ENCODE results near the gene SSR4.

Gene SSR4

DNA sequence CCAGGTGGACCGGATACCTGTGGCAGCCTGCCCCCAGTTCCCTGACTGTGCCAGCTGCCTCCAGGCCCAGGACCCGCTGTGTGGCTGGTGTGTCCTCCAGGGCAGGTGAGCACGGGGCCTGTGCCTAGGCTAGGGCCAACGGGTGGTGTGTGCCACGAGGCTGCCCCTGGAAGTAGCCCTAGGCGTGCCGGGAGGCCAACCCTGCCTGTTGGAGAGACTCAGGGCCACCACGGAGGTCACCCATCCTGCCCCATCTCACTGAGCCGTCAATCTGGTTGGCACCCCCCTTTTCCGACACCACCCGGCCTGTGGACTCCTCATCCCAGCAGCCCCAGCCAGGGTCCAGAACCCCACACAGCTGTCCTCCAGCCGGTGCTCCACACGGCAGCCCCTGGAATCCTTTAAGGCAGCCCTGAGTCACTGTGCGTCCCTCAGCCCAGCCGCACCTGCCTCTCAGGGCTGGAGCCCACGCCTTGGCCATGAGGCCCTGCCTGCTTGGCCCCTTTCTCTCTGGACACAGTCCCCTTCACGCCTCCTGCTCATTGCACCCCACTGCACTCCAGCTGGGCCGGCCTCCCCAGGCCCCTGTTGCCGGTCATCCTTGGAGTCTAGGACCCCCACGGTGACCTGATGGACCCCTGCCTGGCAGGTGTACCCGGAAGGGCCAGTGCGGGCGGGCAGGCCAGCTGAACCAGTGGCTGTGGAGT lies 25.2 kb upstream of the SSR4 start:
- DNase-seq (ENCODE audit: low read depth) = no peak

DNA sequence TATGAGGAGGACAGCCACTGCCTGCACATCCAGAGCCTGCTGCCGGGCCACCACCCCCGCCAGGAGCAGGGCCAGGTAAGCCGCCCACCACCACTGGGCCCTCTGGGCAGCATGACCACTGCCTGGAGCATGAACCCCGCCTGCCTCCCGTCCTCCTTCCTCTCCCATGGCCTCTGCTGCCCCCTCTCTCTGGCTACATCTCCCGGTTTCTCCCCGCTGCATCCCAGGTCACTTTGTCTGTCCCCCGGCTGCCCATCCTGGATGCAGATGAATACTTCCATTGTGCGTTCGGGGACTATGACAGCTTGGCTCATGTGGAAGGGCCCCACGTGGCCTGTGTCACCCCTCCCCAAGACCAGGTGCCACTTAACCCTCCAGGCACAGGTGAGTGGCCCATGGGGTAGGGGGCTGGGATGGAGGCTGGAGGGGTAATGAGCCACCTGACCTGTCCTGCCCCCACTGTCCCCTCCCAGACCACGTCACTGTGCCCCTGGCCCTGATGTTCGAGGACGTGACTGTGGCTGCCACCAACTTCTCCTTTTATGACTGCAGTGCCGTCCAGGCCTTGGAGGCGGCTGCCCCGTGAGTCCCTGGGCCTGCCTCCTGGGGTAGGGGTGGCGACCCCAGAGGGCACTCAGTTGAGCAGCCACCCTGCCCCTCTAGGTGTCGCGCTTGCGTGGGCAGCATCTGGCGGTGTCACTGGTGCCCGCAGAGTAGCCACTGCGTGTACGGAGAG lies 24.4 kb upstream of the SSR4 start:
- DNase-seq (ENCODE audit: low read depth) = no peak

DNA sequence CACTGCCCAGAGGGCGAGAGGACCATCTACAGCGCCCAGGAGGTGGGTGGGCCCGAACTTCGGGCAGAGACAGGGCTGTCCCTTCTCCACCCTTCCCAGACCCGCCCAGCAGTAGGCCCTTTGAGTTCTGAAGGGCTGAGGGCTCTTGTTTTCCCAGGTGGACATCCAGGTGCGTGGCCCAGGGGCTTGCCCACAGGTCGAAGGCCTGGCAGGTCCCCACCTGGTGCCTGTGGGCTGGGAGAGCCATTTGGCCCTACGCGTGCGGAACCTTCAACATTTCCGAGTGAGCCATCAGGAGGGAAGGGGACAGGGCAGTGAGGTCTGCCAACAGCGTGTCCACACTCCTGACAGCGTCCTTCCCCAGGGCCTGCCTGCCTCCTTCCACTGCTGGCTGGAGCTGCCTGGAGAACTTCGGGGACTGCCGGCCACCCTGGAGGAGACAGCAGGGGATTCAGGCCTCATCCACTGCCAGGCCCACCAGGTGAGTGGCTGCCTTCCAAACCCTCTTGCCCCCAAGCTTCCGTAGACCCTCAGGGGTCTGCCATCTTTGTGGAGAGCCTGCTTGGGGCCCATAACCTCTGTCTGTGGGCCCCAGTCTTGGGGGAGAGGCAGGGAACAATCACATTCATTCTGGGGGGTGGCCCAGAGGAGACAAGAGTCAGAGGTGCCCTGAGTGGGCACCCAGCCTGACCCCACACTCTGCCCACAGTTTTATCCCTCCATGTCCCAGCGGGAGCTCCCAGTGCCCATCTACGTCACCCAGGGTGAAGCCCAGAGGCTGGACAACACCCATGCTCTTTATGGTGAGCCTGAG lies 23.7 kb upstream of the SSR4 start:
- DNase-seq (ENCODE audit: low read depth) = no peak

DNA sequence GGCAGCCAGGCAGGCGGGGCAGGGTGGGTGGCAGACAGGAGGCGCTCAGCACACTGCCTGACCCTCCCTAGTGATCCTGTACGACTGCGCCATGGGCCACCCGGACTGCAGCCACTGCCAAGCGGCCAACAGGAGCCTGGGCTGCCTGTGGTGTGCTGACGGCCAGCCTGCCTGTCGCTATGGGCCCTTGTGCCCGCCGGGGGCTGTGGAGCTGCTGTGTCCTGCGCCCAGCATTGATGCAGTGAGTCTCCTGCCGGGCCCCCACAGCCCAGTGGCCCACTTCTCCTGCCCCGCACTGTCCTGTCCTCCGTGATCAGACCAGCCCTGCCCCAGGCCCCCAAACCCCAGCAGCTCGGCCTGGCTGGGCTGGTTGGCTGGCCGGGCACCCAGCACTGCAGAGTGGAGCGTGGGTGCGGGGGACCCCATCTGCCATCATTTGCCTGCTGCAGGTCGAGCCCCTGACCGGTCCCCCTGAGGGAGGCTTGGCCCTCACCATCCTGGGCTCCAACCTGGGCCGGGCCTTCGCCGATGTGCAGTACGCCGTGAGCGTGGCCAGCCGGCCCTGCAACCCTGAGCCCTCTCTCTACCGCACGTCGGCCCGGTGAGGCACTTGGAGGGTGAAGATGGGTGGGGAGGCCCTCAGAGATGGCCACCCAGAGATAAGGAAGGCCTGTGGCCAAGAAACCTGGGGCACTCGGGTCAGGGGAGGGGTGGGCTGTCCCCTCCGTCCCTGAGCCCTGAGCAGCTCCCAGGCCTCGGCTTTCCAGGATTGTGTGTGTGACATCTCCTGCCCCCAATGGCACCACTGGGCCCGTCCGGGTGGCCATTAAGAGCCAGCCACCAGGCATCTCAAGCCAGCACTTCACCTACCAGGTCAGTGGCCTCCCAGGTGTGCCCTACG lies 22.8 kb upstream of the SSR4 start:
- no peak for DNase-seq (ENCODE audit: low read depth)

DNA sequence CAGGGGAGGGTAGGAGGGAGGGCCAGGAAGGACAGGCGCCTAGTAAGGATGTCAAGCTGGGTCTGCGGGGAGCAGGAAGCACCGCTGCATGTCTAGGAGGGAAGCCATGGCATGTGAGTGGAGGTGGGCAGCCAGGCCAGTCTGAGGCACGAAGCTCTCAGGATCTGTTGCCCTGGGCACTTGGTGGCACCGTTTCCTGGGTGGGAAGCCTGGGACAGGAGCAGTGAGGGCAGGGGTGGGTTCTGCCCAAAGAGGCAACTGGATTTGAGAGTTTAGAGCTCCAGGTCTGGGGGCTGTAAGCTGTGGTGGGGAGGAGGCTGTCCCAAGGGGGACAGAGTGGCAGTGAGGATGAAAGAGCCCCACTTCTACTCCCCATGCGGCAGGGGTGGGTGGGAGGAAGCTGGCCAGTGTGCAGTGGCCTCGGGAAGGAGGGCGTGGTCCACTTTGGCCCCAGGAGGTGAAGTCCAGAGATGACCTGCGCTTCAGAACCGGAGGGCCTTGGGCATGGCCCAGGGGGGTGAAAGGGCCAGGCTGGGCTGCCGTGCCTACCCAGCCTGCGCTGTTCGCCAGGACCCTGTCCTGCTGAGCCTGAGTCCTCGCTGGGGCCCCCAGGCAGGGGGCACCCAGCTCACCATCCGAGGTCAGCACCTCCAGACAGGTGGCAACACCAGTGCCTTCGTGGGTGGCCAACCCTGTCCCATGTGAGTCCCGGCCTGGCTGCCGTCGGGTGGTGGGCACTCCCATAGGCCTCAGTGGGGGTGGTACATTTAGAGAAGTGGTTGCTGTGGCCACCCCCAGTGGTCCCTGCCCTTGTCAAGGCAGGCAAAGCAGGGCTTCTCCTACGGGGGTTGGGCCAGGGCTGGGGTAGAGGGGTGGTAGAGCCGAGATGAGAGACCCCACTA lies 21.9 kb upstream of the SSR4 start:
- DNase-seq (ENCODE audit: low read depth) = no peak

DNA sequence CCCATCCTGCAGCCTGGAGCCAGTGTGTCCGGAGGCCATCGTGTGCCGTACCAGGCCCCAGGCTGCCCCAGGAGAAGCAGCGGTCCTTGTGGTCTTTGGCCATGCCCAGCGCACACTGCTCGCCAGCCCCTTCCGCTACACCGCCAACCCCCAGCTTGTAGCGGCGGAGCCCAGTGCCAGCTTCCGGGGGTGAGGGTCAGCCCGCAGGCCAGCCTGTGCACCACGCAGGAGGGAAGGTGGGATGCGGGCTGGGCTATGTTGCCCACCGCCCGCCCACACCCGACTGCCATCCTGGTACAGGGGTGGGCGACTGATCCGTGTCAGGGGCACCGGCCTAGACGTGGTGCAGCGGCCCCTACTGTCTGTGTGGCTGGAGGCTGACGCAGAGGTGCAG lies 21.3 kb upstream of the SSR4 start:
- DNase-seq (ENCODE audit: low read depth) = no peak

DNA sequence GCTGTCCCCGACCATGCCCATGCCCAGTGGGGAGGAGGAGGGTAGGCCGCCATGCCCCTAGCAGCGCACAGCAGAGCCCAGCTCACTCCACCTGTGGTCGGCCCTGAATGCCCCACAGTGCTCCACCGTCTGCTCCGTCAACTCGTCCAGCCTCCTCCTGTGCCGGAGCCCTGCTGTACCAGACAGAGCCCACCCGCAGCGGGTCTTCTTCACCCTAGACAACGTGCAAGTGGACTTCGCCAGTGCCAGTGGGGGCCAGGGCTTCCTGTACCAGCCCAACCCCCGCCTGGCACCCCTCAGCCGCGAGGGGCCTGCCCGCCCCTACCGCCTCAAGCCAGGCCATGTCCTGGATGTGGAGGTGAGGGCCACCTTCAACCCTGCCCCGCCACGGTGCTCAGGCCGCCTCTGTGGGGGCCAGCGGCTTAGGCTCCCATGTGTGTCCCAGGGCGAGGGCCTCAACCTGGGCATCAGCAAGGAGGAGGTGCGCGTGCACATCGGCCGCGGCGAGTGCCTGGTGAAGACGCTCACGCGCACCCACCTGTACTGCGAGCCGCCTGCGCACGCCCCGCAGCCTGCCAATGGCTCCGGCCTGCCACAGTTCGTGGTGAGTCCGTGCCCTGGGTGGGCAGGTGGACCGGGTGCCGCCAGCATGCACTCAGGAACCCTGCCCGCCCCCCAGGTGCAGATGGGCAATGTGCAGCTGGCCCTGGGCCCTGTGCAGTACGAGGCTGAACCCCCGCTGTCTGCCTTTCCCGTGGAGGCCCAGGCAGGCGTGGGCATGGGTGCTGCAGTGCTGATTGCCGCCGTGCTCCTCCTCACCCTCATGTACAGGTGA lies 20.5 kb upstream of the SSR4 start:
- no peak for DNase-seq (ENCODE audit: low read depth)

DNA sequence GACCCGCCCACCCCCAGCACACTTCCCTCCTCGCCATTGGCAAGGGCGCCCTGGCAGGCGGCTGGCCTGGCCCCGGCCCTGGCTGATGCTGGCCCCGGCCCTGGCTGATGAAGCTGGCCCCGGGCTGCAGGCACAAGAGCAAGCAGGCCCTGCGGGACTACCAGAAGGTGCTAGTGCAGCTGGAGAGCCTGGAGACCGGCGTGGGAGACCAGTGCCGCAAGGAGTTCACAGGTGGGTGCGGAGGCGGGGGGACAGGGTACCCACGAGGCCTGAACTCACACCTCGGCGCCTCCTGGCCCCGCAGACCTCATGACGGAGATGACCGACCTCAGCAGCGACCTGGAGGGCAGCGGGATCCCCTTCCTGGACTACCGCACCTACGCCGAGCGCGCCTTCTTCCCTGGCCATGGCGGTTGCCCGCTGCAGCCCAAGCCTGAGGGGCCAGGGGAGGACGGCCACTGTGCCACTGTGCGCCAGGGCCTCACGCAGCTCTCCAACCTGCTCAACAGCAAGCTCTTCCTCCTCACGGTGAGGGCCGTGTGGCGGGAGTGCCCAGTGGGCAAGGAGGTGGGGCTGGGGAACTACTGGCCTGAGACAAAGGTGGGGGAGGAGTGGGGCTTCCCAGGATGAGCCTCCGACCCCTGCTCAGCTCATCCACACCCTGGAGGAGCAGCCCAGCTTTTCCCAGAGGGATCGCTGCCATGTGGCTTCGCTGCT lies 19.7 kb upstream of the SSR4 start:
- no peak for DNase-seq (ENCODE audit: low read depth)

DNA sequence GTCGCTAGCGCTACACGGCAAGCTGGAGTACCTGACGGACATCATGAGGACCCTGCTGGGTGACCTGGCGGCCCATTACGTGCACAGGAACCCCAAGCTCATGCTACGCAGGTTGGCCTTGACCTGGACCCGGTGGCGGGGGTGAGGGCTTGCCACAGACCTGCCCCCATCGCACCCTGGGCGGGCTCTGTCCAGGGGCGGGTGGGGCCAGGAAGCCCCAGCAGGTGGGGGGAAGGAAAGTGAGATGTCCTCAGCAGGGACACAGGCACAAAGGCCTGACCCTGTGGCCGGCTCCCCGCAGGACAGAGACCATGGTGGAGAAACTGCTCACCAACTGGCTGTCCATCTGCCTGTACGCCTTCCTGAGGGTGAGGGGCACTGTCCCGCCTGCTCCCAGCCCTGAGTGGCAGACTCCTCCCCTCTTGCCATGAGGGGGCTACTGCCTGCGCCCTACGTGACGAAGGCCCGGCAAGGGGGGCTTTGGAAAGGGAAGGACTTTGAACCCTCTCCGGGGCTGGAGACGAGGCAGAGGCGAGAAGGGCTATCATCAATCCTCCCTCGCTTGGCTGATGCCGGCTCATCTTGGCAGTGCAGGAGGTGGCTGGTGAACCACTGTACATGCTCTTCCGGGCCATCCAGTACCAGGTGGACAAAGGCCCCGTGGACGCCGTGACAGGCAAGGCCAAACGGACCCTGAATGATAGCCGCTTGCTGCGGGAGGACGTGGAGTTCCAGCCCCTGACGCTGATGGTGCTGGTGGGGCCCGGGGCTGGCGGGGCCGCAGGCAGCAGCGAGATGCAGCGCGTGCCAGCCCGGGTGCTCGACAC lies 19.0 kb upstream of the SSR4 start:
- no peak for DNase-seq (ENCODE audit: low read depth)

DNA sequence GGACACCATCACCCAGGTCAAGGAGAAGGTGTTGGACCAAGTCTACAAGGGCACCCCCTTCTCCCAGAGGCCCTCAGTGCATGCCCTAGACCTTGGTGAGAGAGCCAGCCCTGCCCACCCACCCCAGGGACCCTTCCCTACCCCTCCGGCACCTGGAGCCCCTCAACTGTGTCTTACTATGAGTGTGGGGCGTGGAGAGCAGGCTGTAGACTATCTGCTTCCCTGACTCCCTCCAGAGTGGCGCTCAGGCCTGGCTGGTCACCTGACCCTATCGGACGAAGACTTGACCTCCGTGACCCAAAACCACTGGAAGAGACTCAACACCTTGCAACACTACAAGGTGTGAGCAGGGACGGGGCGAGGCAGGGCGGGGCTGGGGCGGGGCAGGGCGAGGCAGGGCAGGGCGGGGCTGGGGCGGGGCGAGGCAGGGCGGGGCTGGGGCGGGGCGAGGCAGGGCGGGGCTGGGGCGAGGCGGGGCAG lies 18.3 kb upstream of the SSR4 start:
- no peak for DNase-seq (ENCODE audit: low read depth)

DNA sequence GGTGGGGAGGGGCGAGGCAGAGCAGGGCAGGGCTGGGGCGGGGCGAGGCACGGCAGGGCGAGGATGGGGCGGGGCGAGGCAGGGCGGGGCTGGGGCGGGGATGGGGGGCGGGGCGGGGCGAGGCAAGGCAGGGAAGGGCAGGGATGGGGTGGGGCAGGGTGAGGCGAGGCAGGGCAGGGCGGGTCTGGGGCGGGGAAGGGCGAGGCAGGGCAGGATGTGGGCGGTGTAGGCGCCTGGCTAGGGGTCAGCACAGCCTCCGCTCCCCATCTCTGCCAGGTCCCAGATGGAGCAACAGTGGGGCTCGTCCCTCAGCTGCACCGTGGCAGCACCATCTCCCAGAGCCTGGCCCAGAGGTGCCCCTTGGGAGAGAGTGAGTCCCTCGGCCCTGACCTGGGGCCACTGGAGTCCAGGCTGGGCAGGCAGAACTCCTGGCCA lies 17.8 kb upstream of the SSR4 start:
- DNase-seq (ENCODE audit: low read depth) = no peak

DNA sequence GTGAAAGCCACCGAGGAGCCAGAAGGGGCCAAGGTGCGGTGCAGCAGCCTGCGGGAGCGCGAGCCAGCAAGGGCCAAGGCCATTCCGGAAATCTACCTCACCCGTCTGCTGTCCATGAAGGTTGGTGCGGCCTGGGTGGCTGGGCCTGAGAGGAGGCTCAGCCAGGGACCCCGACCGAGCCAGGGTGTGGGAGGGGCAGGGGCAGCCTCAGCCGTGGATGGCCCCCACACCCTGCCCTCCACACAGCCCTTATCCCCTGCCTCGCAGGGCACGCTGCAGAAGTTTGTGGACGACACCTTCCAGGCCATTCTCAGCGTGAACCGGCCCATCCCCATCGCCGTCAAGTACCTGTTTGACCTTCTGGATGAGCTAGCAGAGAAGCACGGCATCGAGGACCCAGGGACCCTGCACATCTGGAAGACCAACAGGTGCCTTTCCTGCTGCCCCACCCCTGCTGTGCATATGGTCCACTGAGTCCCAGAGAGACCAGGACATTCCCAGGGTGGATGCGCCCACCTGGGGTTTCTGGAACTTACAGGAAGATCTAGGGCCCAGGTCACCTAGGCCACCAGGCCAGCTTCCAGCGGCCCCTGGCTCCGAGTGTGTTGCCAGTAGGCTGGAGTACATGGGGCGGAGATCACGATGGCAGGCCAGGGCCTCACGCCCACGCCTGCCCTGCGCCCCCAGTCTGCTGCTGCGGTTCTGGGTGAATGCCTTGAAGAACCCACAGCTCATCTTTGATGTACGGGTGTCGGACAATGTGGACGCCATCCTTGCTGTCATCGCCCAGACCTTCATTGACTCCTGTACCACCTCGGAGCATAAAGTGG lies 17.0 kb upstream of the SSR4 start:
- no peak for DNase-seq (ENCODE audit: low read depth)

DNA sequence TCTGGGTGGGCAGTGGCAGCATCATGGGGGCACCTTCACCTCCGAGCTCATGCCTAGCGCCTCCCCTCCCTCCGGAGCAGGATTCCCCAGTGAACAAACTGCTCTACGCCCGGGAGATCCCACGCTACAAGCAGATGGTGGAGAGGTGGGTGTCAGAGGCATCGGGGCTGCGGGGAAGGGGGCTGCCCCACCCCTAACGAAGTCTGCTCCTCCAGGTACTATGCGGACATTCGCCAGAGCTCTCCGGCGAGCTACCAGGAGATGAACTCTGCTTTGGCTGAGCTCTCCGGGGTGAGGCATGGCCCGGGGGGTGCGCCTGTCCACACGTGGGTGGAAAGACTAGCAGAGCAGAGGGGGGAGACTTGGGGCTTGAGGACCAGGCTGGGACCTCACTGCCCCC lies 16.3 kb upstream of the SSR4 start:
- DNase-seq (ENCODE audit: low read depth) = no peak

DNA sequence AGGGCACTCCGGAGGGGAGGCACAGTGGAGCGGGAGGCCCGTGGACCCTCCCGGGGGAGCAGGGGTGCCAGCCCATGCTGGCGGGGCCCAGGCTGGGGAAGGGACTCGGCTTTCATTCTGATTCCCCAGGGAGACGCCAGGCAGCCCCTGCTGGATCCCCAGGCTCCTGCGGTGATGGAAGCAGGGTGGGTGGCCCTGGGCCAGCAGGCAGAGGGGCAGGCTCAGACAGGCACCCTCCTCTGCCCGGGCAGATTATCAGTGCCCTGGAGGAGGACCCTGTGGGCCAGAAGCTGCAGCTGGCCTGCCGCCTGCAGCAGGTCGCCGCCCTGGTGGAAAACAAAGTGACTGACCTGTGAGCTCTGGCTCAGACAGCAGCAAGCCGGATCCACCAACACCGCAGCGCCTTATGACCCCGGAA lies 15.8 kb upstream of the SSR4 start:
- DNase-seq (ENCODE audit: low read depth) = no peak

DNA sequence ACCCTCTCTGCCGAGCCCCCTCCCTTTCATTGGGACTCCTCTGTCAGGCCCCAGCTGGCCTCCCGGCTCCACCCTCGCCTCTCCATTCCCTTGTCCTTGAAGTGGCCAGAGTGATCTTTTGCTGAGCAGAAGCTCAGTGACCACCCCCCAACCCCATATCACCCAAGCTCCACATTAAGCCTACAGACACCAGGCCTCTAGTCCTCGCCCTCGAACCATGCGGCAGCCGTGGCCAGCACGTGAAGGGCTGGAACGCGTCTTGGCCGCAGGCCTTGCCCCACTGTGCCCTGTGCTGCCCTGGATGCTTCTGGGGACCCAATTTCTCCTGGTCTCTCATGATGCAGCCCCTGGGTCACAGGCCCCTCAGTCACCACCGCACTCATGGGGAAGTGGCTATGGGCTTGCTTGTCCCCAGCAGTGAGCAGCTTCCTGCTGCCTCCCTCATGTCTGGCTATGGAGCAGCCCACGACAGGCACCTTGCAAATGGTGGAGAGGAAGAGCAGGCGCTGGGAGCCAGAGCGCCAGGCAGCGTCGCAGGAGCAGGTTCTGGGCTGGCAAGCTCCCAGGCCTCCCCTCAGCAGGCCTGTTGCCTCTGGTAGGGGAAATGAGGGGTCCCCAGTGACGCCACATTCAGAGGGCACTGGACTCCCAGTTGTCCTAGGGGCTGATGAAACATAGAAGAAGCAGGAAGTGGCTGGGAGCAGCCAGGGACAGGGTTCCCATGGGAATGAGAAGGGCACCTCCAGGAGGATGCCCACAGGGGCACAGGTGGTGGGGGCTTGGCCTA lies 14.4 kb upstream of the SSR4 start:
- DNase-seq (ENCODE audit: low read depth) = no peak

DNA sequence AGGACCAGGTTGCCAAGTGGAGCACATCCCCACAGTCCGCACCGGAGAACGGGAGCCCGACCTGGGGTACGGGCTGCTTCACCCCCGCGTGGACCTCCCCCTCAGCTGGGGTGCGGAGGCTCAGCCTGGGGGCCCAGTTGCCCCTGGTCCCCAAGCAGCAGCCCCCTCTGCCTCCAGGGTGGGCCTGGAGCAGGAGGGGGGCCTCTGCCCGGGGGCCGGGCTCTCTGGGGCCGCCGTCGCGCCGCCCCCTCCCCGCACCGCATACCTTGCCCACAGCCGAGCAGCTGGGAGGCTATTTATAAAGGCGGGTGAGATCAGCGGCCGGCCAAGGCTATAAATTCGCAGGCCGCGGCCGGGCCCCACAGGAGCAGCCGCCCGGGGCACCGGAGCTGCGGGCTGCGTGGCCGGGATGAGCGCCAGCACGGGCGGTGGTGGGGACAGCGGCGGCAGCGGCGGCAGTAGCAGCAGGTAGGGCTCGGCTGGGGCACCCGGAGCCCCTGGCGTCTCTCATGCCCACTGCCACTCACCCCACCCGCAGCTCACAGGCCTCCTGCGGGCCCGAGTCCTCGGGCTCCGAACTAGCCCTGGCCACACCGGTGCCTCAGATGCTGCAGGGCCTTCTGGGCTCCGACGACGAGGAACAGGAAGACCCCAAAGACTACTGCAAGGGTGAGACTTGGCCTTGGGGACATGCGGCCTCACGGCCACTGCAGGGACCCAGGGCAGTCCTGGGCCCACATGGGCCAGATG lies 13.6 kb upstream of the SSR4 start, which contains the start of gene SRPK3:
Gene SRPK3, plus strand, starts transcription at position 364 of the 750 bp plus-strand sequence. Its CDS starts 46 bp downstream, at position 410.
- DNase-seq (ENCODE audit: low read depth) = no peak

All from stimulated activated CD8-positive, alpha-beta memory T cell treated with anti-CD3 and anti-CD28 coated beads, Interleukin-7, amount 100 ng/mL, for 24 hours (primary cell).